GM06990 (cell line): ENCODE measurements around the gene SLC4A8.
"Not testable (repeated sequence)": the region's sequence is repeated elsewhere in the genome, so short reads cannot be mapped to it uniquely, and the experiment has no call there.

Source experiments
- DNase-seq: peaks from one replicate; pipeline ENCODE4 v3.0.0-alpha.2; 2011; ENCODE audit not compliant: insufficient read length; ENCODE audit errors: extremely low read depth
- H3K27me3 ChIP-seq: replicated peaks from 2 replicates; pipeline ENCODE4 v1.6.0; 2011; ENCODE audit warnings: low read length; ENCODE audit not compliant: control insufficient read depth, insufficient read depth
- H3K36me3 ChIP-seq: 2 replicates; pipeline ENCODE4 v1.5.1; 2011; ENCODE audit warnings: low read length; ENCODE audit not compliant: control insufficient read depth, insufficient read depth
- H3K4me3 ChIP-seq: replicated peaks from 2 replicates; pipeline ENCODE4 v1.5.1; 2011; ENCODE audit warnings: low read depth, mild to moderate bottlenecking, control low read depth, low read length
- CTCF ChIP-seq: IDR thresholded peaks from 2 replicates; pipeline ENCODE4 v1.5.1; 2011; ENCODE audit warnings: low read length, control low read depth, mild to moderate bottlenecking, inconsistent platforms; ENCODE audit not compliant: insufficient read depth, poor library complexity, severe bottlenecking

The SLC4A8 gene

GRCh38 chr12:51448618-51449256, 24.1 kb downstream of the SLC4A8 start:
- Histone ChIP-seq H3K36me3 (no peaks in the 10 kb centered on the region), H3K27me3 (no peaks in the 10 kb centered on the region), H3K4me3 (no peak overlapping the region)
- no peak for DNase-seq
- no peak for TF ChIP-seq CTCF

DNA sequence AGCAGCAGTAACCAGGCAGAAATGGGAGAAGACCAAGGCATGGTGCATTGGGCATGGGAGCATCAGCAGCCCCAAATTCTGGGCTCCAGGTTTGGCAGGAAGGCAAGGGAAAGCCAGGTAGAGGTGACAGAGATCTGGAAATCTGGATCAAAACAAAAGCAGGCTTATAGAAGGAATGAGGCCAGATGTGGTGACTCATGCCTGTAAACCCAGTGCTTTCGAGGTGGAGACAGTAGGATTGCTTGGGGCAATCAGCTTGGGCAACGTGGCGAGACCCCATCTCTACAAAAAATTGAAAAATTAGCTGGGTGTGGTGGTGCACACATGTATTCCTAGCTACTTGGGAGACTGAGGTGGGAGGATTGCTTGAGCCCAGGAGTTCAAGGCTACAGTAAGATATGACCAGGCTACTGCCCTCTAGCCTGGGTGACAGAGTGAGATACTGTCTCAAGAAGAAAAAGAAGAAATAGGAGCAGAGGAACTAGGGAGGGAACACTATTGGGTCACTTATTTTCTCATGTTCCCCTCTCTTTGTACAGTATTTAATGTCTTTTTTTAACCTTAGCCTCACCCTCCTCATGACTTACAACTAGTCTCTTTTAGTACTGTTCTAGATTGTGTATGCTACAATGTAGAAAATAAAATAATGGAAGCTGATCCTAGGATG, 25.1 kb downstream of the SLC4A8 start:
- no peak for DNase-seq
- H3K36me3 ChIP-seq = no peaks in the 10 kb centered on the region
- TF ChIP-seq CTCF = no peak
- H3K4me3 ChIP-seq = no peak overlapping the region
- no peaks in the 10 kb centered on the region for H3K27me3 ChIP-seq

DNA sequence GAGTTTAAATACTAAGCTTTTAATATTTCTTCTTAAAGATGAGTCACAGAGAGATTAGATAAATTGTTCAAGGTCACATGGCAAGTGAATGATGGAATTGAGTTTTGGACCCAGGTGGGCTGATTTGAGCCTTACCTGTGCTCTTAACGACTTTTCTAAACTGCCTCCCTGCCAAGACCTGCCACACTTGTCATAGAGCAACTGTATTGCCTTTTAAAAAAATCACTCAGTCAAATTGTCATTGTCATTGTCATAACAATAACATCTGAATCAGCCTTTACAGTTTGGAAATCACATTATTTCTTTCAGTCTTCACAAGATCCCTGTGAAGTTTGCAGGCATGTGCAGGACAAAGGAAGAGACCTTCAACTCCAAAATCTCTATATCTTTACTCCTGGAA, 25.7 kb downstream of the SLC4A8 start:
- DNase-seq = no peak
- no peaks in the 10 kb centered on the region for H3K36me3 ChIP-seq
- H3K27me3 ChIP-seq = no peaks in the 10 kb centered on the region
- no peak overlapping the region for H3K4me3 ChIP-seq
- TF ChIP-seq CTCF = no peak

DNA sequence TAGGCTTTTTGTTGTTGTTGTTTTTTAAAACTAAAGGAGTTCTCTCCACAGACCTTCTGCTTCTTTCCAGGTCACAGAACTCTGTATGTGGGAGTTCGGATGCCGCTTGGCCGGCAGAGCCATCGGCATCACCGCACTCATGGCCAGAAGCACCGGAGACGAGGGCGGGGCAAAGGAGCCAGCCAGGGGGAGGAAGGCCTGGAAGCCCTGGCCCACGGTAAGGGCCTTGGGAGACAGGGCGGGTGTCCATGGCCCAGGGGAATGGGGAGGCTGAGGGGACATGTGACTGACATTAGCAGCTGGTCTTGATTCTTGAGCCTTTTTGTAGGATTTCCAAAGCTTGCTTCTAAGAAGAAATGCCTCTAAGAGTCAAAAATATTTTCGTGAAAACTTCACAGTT, 26.2 kb downstream of the SLC4A8 start:
- no peak for TF ChIP-seq CTCF
- H3K27me3 ChIP-seq = no peaks in the 10 kb centered on the region
- no peaks in the 10 kb centered on the region for H3K36me3 ChIP-seq
- no peak for DNase-seq
- no peak overlapping the region for H3K4me3 ChIP-seq

GRCh38 chr12:51454016-51454415, 29.4 kb downstream of the SLC4A8 start:
- not testable (repeated sequence) for H3K27me3 ChIP-seq, H3K36me3 ChIP-seq, DNase-seq, H3K4me3 ChIP-seq

GRCh38 chr12:51455050-51455449, 30.4 kb downstream of the SLC4A8 start:
- not testable (repeated sequence) for H3K4me3 ChIP-seq, H3K36me3 ChIP-seq, DNase-seq, H3K27me3 ChIP-seq
